ENCODE measurements around the gene CCND1. TPM values are rescaled to one million over a fixed set of nuclear protein-coding genes. Genes with fewer than 3 reads are reported as not detected.

Gene CCND1
- total RNA-seq, 2 experiments from 2014 or later = 0.44 TPM; not detected in 1

DNA sequence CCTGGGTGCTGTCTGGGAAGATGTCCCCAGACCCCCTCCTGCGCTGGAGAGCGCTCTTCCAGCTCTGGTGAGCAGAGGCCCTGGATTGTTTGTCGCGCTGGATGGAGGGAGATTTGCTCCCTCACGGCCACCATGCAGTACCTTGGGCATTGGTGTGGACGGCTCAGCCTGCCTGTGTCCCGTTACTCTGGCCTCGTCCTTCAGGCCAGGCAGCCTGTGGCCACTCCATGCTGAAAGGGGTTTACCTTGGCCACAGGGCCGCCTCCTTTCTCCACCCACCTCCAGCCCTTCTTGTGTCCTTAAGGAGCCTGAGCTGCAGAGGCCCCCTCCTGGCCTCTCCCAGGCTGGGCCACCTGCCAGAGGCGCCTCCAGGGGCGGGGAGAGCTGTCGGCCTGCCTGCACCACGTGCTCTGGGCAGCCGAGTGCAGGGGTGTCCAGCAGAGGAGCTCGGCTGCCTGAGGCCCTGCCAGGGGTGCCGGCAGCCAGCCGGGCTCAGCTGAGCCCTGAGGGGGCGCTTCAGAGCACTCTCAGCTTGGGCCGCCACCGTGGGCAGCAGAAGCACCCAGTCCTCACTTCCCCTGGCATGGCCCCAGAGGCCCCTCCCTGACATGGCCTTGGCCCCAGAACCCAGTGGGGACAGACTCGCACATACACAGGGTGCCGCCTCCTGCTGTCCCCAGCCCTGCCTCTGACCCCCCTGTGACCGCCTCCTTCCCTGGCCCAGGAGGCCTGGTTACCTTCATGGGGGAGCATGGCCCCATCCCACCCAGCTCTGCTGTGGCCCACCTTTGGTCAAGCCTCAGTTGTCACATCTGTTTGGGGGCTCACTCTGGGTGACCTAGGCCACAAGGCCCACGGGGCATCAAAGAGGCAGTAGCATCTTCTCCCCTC is 3.4 kb downstream of the CCND1 start:
- intact Hi-C loops (cut with micrococcal nuclease; ENCODE audit: unreplicated experiment) = no loop called here
- Histone ChIP-seq H3K9me3 (ENCODE audit: low read length) (no peaks in the 10 kb centered on the region), H3K4me2 (ENCODE audit: low read length) (no peak overlapping the region), H4K20me1 (ENCODE audit: insufficient read depth, low read length) (no peaks in the 10 kb centered on the region), H2AFZ (ENCODE audit: low read length) (no peak overlapping the region), H3K9me2 (ENCODE audit: insufficient read depth, low read length) (no peaks in the 10 kb centered on the region), H3K4me1 (ENCODE audit: insufficient read depth, low read length, poor library complexity, severe bottlenecking) (no peaks in the 10 kb centered on the region), H3K36me3 (ENCODE audit: insufficient read depth, low read length) (no peaks in the 10 kb centered on the region), H3K27ac (ENCODE audit: low read depth, low read length, poor library complexity, severe bottlenecking) (no peak overlapping the region), H3K79me2 (ENCODE audit: insufficient read depth, low read depth, low read length) (no peaks in the 10 kb centered on the region), H3K4me3 (ENCODE audit: low read depth, low read length, poor library complexity, severe bottlenecking) (no peak overlapping the region)
- BruUV-seq (replicated peaks) = no TSS peak
- no peak for DNase-seq (ENCODE audit: low spot score)
- ChIA-PET CTCF (ENCODE audit: unreplicated experiment) (no interaction called here), POLR2A (interaction anchor here (0.6 kb wide), 1 partner anchor 538 kb away, joined by 3 read pairs; no protein-coding TSS in a partner anchor)
- TF ChIP-seq EZH2phosphoT487 (IDR thresholded peaks at IDR 0.05; ENCODE audit: borderline replicate concordance, low read depth, low read length) = no peak
- TF ChIP-seq, protein P1, sequence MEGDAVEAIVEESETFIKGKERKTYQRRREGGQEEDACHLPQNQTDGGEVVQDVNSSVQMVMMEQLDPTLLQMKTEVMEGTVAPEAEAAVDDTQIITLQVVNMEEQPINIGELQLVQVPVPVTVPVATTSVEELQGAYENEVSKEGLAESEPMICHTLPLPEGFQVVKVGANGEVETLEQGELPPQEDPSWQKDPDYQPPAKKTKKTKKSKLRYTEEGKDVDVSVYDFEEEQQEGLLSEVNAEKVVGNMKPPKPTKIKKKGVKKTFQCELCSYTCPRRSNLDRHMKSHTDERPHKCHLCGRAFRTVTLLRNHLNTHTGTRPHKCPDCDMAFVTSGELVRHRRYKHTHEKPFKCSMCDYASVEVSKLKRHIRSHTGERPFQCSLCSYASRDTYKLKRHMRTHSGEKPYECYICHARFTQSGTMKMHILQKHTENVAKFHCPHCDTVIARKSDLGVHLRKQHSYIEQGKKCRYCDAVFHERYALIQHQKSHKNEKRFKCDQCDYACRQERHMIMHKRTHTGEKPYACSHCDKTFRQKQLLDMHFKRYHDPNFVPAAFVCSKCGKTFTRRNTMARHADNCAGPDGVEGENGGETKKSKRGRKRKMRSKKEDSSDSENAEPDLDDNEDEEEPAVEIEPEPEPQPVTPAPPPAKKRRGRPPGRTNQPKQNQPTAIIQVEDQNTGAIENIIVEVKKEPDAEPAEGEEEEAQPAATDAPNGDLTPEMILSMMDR (conservative IDR thresholded peaks at IDR 0.05; ENCODE audit: low read length) = 0 out of 2 replicates have a peak, but pooled peaks have one; percentile 15

GRCh38 chr11:69644962-69645675 is 4.2 kb downstream of the CCND1 start:
- Histone ChIP-seq H3K27ac (ENCODE audit: low read depth, low read length, poor library complexity, severe bottlenecking) (no peak overlapping the region), H3K4me2 (ENCODE audit: low read length) (no peak overlapping the region), H3K36me3 (ENCODE audit: insufficient read depth, low read length) (no peaks in the 10 kb centered on the region), H3K9me2 (ENCODE audit: insufficient read depth, low read length) (no peaks in the 10 kb centered on the region), H3K79me2 (ENCODE audit: insufficient read depth, low read depth, low read length) (no peaks in the 10 kb centered on the region), H4K20me1 (ENCODE audit: insufficient read depth, low read length) (no peaks in the 10 kb centered on the region), H2AFZ (ENCODE audit: low read length) (no peak overlapping the region), H3K4me3 (ENCODE audit: low read depth, low read length, poor library complexity, severe bottlenecking) (no peak overlapping the region), H3K9me3 (ENCODE audit: low read length) (no peaks in the 10 kb centered on the region), H3K4me1 (ENCODE audit: insufficient read depth, low read length, poor library complexity, severe bottlenecking) (no peaks in the 10 kb centered on the region)
- no peak for TF ChIP-seq EZH2phosphoT487 (IDR thresholded peaks at IDR 0.05; ENCODE audit: borderline replicate concordance, low read depth, low read length)
- TF ChIP-seq, protein P1 (conservative IDR thresholded peaks at IDR 0.05; ENCODE audit: low read length) = no peak
- intact Hi-C loops (cut with micrococcal nuclease; ENCODE audit: unreplicated experiment) = no loop called here
- ChIA-PET POLR2A (no interaction called here), CTCF (ENCODE audit: unreplicated experiment) (no interaction called here)
- no peak for DNase-seq (ENCODE audit: low spot score)
- no TSS peak for BruUV-seq (replicated peaks)

Data from OCI-LY7 (cell line).